MM.1S (cell line): Measurements from ENCODE around the gene MMAA.

Experiments
- CTCF ChIP-seq: fragments of 300-600 bp; sonication (generic); IDR thresholded peaks from 2 replicates; pipeline ENCODE4 v1.5.1; 2016; ENCODE audit warnings: antibody characterized with exemption, low read length, mixed read lengths
- EZH2 ChIP-seq: fragments of 300-600 bp; sonication (generic); optimal IDR thresholded peaks from 2 replicates; pipeline ENCODE3; 2017; ENCODE audit warnings: low read depth, mild to moderate bottlenecking, antibody characterized with exemption, low read length, mixed read lengths

- no peak for TF ChIP-seq CTCF
- TF ChIP-seq EZH2 = no peak
Measured at GRCh38 chr4:145663194-145663593, 44.0 kb downstream of the MMAA start.
